Cardiac fibroblast (primary cell): ENCODE results near the gene TLE7.

Source experiments
- DNase-seq, 2 donors: peaks; one replicate each; pipeline versions ENCODE4 v3.0.0 to v3.0.0-alpha.2; 2010; ENCODE audit warnings: low read depth in 2 of 2
- H3K4me3 ChIP-seq, 2 donors: replicated peaks in 1 of 2; 1 replicate in 1 of 2; 2 replicates in 1 of 2; pipeline ENCODE4 v1.5.1; 2011; ENCODE audit warnings: low read depth in 2 of 2, low read length in 2 of 2, mild to moderate bottlenecking in 2 of 2, moderate library complexity in 1 of 2
- TF ChIP-seq, protein P1 (sequence below): IDR thresholded peaks from one replicate; pipeline ENCODE4 v1.5.1; 2011; ENCODE audit warnings: low read depth, mild to moderate bottlenecking, low read length, inconsistent platforms

TLE7 gene

DNA sequence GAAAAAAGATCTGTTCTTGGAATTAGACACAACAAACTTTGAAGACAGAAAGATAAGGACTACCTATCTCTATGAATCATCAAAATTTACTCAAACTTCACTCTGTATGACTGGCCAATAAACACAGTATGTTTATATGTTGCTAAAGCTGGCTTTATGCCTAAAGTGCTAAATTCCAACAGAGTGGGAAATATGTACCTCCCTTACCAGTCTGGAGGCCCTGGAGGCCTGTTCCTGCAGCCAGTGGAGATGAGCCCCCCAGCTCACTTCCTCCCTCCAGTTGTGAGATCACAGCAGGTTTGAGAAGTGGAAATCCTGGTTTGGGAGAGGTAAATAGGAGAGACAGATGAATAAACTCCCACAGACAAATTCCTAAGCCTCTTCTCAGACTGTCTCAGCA is 11.2 kb upstream of the TLE7 start:
- H3K4me3 ChIP-seq, result no peak overlapping the region
- TF ChIP-seq, protein P1, sequence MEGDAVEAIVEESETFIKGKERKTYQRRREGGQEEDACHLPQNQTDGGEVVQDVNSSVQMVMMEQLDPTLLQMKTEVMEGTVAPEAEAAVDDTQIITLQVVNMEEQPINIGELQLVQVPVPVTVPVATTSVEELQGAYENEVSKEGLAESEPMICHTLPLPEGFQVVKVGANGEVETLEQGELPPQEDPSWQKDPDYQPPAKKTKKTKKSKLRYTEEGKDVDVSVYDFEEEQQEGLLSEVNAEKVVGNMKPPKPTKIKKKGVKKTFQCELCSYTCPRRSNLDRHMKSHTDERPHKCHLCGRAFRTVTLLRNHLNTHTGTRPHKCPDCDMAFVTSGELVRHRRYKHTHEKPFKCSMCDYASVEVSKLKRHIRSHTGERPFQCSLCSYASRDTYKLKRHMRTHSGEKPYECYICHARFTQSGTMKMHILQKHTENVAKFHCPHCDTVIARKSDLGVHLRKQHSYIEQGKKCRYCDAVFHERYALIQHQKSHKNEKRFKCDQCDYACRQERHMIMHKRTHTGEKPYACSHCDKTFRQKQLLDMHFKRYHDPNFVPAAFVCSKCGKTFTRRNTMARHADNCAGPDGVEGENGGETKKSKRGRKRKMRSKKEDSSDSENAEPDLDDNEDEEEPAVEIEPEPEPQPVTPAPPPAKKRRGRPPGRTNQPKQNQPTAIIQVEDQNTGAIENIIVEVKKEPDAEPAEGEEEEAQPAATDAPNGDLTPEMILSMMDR, result no peak
- DNase-seq, result no peak

GRCh38 chr16:71449020-71449419 is 7.2 kb upstream of the TLE7 start:
- TF ChIP-seq, protein P1, result no peak
- no peak overlapping the region for H3K4me3 ChIP-seq
- no peak for DNase-seq

DNA sequence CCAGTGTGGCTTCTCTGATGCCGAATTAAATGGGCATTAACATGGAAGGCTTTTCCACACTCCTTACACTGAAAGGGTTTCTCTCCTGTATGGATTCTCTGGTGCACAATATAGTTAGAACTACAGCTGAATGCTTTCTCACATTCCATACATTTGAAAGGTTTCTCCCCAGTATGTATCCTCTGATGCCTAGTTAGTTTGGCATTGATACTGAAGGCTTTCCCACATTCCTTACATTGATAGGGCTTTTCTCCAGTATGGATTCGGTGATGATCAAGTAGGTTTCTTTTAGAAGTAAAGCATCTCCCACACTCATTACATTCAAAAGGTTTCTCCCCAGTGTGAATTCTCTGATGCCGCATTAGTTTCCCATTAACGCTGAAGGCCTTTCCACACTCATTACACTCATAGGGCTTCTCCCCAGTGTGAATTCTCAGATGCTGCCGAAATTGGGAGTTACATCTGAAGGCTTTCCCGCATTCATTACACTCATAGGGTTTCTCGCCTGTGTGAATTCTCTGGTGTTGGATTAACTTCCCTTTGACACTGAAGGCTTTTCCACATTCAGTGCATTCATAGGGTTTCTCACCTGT is 6.5 kb upstream of the TLE7 start:
- H3K4me3 ChIP-seq, result no peak overlapping the region
- TF ChIP-seq, protein P1, result no peak
- no peak for DNase-seq

- DNase-seq, result no peak
- TF ChIP-seq, protein P1, result no peak
- no peak overlapping the region for H3K4me3 ChIP-seq
Observed at GRCh38 chr16:71443714-71444113, 1.9 kb upstream of the TLE7 start.

GRCh38 chr16:71441348-71442050 is 355 bp downstream of the TLE7 start:
- no peak overlapping the region for H3K4me3 ChIP-seq
- TF ChIP-seq, protein P1, result peak; percentile 17
- DNase-seq, result no peak

DNA sequence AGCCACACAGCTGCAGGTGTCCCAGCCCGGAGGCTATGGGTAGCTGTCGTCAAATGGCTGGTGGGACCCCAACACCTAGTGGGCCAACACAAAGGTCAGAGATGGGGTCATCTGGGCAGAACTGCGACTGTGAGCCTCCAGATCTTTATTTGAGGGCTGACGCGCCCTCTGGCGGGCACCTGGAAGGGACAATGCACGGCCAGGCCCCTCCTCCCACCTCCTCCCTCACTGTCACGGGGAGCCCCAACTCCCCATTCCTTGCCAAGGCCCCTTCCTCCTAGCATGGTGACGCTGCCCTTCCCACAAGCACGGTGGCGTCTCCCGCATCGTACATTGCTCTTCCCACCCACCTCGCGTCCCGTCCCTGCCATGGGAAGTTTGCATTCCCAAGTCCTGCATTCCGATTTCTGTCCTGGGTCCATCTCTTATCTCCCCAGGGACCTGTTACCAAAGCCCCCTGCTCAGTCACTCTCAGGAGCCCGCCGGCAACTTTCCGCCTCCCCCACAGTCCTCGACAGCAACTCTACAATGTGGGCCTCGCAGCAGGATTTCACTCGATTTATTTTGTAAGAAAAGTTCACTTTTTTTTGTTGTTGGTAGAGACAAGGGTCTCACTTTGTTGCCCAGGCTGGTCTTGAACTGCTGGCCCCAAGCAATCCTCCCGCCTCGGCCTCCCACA is 1.0 kb downstream of the TLE7 start:
- no peak overlapping the region for H3K4me3 ChIP-seq
- TF ChIP-seq, protein P1, result peak; percentile 5
- DNase-seq, result no peak
